GM12878 (cell line): Measurements from ENCODE around the gene ABCC5. TPM values are rescaled to one million over a fixed set of nuclear protein-coding genes. Genes with fewer than 3 reads are reported as not detected.

Source experiments
- ATAC-seq: fragments of 200-7000 bp; cut with Tn5 transposase; 3 replicates; pipeline ENCODE4 v1.9.1; 2020; ENCODE audit warnings: mild to moderate bottlenecking, moderate library complexity
- BruUV-seq: library from RNA; stranded (reverse); fragments of 400-500 nt; replicated peaks from 2 replicates; lab custom pipeline; 2021; lab: Mats Ljungman, UMichigan
- CTCF ChIA-PET: fragments of 300-600 bp; sonication (Branson Sonifier 250); formaldehyde crosslinking; extraction: SDS; loops from one replicate; lab custom pipeline; 2021; ENCODE audit warnings: inconsistent platforms; lab: Yijun Ruan, JAX
- POLR2A ChIA-PET: fragments of 350-600 bp; formaldehyde crosslinking; extraction: SDS; loops from one replicate; lab custom pipeline; 2021; ENCODE audit warnings: inconsistent platforms; lab: Charles Lee
- RAD21 ChIA-PET: fragments of 300-600 bp; sonication (Branson Sonifier 250); formaldehyde crosslinking; loops from one replicate; lab custom pipeline; 2023; ENCODE audit warnings: antibody characterized with exemption; ENCODE audit not compliant: unreplicated experiment; lab: Charles Lee
- SMC1A ChIA-PET: fragments of 300-600 bp; sonication (Branson Sonifier 250); formaldehyde crosslinking; loops from one replicate; lab custom pipeline; 2023; ENCODE audit not compliant: unreplicated experiment, uncharacterized antibody; lab: Charles Lee
- DNase-seq: peaks from one replicate; pipeline ENCODE4 v3.0.0-alpha.2; 2011; ENCODE audit warnings: low read depth, low spot score
- FAIRE-seq: peaks from 3 replicates; lab custom pipeline; 2011; peaks lifted over from hg19 to GRCh38; lab: Jason Lieb, UNC
- H2AFZ ChIP-seq: 2 replicates; pipeline ENCODE4 v1.6.0; 2011; ENCODE audit warnings: low read depth, low read length, control low read depth; ENCODE audit not compliant: control insufficient read depth
- H3K27ac ChIP-seq: 2 replicates; pipeline ENCODE4 v1.5.1; 2011; ENCODE audit warnings: control low read depth; ENCODE audit not compliant: control insufficient read depth, insufficient read depth
- H3K27me3 ChIP-seq, 2 experiments: replicated peaks in 1 of 2; 2 replicates each; pipeline versions ENCODE4 v1.6.0 to v1.6.1; 2011; ENCODE audit warnings: low read length in 1 of 2; ENCODE audit not compliant: control insufficient read depth in 2 of 2, insufficient read depth in 2 of 2
- H3K36me3 ChIP-seq, 2 experiments: 2 replicates each; pipeline ENCODE4 v1.5.1; 2011; ENCODE audit warnings: low read length in 1 of 2; ENCODE audit not compliant: control insufficient read depth in 2 of 2, insufficient read depth in 2 of 2
- H3K4me1 ChIP-seq: 2 replicates; pipeline ENCODE4 v1.6.1; 2011; ENCODE audit warnings: mild to moderate bottlenecking, low read length, moderate library complexity, mixed read lengths; ENCODE audit not compliant: control insufficient read depth, insufficient read depth
- H3K4me2 ChIP-seq: 2 replicates; pipeline ENCODE4 v1.6.0; 2011; ENCODE audit warnings: control low read depth; ENCODE audit not compliant: control insufficient read depth, insufficient read depth
- H3K4me3 ChIP-seq: fragments of 200-600 bp; sonication (generic); 2 replicates; pipeline ENCODE4 v1.5.1; 2016
- H3K79me2 ChIP-seq: 2 replicates; pipeline ENCODE4 v1.6.0; 2011; ENCODE audit warnings: low read length; ENCODE audit not compliant: control insufficient read depth, insufficient read depth
- H3K9ac ChIP-seq: 2 replicates; pipeline ENCODE4 v1.8.0; 2011; ENCODE audit warnings: low read length, control low read depth, mixed read lengths; ENCODE audit not compliant: control insufficient read depth, insufficient read depth
- H3K9me3 ChIP-seq: replicated peaks from 3 replicates; pipeline ENCODE4 v1.5.1; 2011; ENCODE audit warnings: mild to moderate bottlenecking, low read length; ENCODE audit not compliant: control insufficient read depth, insufficient read depth
- H4K20me1 ChIP-seq: 2 replicates; pipeline ENCODE4 v1.6.0; 2011; ENCODE audit not compliant: control insufficient read depth, insufficient read depth
- BCL11A ChIP-seq: IDR thresholded peaks from 2 replicates; pipeline ENCODE4 v1.6.1; 2011; ENCODE audit warnings: low read depth, low read length
- CEBPB ChIP-seq, 2 experiments: fragments of 150-350 bp in 1 of 2; IDR thresholded peaks; 2 replicates each; pipeline ENCODE4 v1.6.1; 2012 to 2014; ENCODE audit warnings: low read depth in 2 of 2, low read length in 2 of 2, borderline replicate concordance in 1 of 2, inconsistent platforms in 1 of 2
- CHD4 ChIP-seq: fragments of 200-600 bp; sonication (generic); IDR thresholded peaks from 2 replicates; pipeline ENCODE4 v1.6.1; 2016; ENCODE audit warnings: mild to moderate bottlenecking
- HDGF ChIP-seq: fragments of 450-650 bp; IDR thresholded peaks from 2 replicates; pipeline ENCODE4 v1.6.1; 2016; ENCODE audit warnings: antibody characterized with exemption
- IKZF2 ChIP-seq, 2 experiments: fragments of 450-650 bp; IDR thresholded peaks; 2 replicates each; pipeline ENCODE4 v1.6.1; 2017; ENCODE audit warnings: mild to moderate bottlenecking in 2 of 2, moderate library complexity in 2 of 2
- SIX5 ChIP-seq: IDR thresholded peaks from 2 replicates; pipeline ENCODE4 v1.6.1; 2011; ENCODE audit warnings: mild to moderate bottlenecking, low read depth, low read length, moderate library complexity; ENCODE audit not compliant: severe bottlenecking
- SRF ChIP-seq, 2 experiments: IDR thresholded peaks; 2 replicates each; pipeline ENCODE4 v1.6.1; 2011; ENCODE audit warnings: low read depth in 2 of 2, low read length in 2 of 2, mild to moderate bottlenecking in 1 of 2, moderate library complexity in 1 of 2
- WGBS: methylation state at CpG from one replicate; pipeline ENCODE4 v1.1.6; 2016; ENCODE audit warnings: low lambda C conversion rate; ENCODE audit not compliant: insufficient replicate concordance, insufficient coverage; ENCODE audit errors: missing lambda C conversion rate; 5-methylcytosine and 5-hydroxymethylcytosine counted together
- in situ Hi-C: fragments of 300-500 bp; cut with MboI; formaldehyde crosslinking; loops from 9 replicates; pipeline ENCODE4 v1.14.3; 2018; ENCODE audit warnings: mixed read lengths
- intact Hi-C: fragments of 100-400 bp; cut with micrococcal nuclease; formaldehyde crosslinking; loops from one replicate; pipeline ENCODE4 v1.14.2; 2022; ENCODE audit not compliant: unreplicated experiment
- polyA plus RNA-seq, 11 experiments: library from polyadenylated mRNA; depleted of rRNA in 4 of 11; unstranded in 6 of 11; stranded (reverse) in 5 of 11; fragments of >200 nt; fragmentation: Nextera tagmentation in 4 of 11; fragmentation: Illumina TruSeq in 1 of 11; extraction: Ambion mirVana in 4 of 11; extraction: Trizol in 1 of 11; gene quantifications; 1 replicate in 1 of 11; 2 replicates in 10 of 11; pipeline versions ENCODE4 v1.2.1 to v1.2.3, GENCODE V29; 2011 to 2016; ENCODE audit warnings: inconsistent platforms in 2 of 11, missing spikeins in 2 of 11, low read depth in 1 of 11
- total RNA-seq, 4 experiments: library from RNA; depleted of rRNA in 3 of 4; stranded (reverse); fragments of >200 nt in 3 of 4; fragmentation: Illumina TruSeq in 1 of 4; extraction: Trizol in 1 of 4; gene quantifications; 2 replicates each; pipeline versions ENCODE4 v1.2.1 to v1.2.3, GENCODE V29; 2013 to 2021
- TF ChIP-seq, protein P1 (sequence below): fragments of 450-650 bp; IDR thresholded peaks from 2 replicates; pipeline ENCODE4 v1.6.1; 2017; ENCODE audit warnings: mild to moderate bottlenecking, moderate library complexity
- TF ChIP-seq, protein P2 (sequence below): fragments of 450-650 bp; IDR thresholded peaks from 2 replicates; pipeline ENCODE4 v1.6.1; 2016; ENCODE audit warnings: mild to moderate bottlenecking

Gene ABCC5
- total and polyA plus RNA-seq, 10 of the 15 experiments (the other 5 are each of a cell fraction or from before 2014, with no cell fraction given): 6.0 to 17.8 (median 9.7) TPM

DNA sequence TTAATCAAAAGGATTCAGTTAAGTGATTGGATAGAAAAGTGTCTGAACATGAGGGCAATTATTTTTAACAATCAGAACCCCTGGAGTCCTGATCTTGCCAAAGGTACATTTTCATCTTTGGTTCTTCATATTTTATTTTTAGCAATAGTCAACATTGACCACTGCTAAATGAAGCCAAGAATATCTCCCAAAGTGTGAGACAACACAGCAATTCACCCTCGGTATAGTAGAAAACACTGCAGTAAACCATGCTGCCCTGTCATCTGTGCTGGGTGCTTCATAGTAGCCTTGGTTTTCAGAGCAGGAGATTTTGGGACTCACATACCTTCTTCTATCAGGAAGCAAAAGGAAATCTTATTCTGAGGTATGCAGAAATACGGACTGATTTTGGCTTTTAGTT is 85.8 kb downstream of the ABCC5 start:
- CTCF ChIA-PET: interaction anchor here (2.2 kb wide), 1 partner anchor 36 kb away, joined by 7 read pairs; no protein-coding TSS in a partner anchor
- no peak overlapping the region for H3K4me3 ChIP-seq
- BruUV-seq: no TSS peak
- RAD21 ChIA-PET: no interaction called here
- no peak for FAIRE-seq
- no peaks in the 10 kb centered on the region for H3K4me1 ChIP-seq
- H4K20me1 ChIP-seq: no peaks in the 10 kb centered on the region
- 90% methylated on average over 2 of the region's 2 CpGs for WGBS
- TF ChIP-seq, protein P1, sequence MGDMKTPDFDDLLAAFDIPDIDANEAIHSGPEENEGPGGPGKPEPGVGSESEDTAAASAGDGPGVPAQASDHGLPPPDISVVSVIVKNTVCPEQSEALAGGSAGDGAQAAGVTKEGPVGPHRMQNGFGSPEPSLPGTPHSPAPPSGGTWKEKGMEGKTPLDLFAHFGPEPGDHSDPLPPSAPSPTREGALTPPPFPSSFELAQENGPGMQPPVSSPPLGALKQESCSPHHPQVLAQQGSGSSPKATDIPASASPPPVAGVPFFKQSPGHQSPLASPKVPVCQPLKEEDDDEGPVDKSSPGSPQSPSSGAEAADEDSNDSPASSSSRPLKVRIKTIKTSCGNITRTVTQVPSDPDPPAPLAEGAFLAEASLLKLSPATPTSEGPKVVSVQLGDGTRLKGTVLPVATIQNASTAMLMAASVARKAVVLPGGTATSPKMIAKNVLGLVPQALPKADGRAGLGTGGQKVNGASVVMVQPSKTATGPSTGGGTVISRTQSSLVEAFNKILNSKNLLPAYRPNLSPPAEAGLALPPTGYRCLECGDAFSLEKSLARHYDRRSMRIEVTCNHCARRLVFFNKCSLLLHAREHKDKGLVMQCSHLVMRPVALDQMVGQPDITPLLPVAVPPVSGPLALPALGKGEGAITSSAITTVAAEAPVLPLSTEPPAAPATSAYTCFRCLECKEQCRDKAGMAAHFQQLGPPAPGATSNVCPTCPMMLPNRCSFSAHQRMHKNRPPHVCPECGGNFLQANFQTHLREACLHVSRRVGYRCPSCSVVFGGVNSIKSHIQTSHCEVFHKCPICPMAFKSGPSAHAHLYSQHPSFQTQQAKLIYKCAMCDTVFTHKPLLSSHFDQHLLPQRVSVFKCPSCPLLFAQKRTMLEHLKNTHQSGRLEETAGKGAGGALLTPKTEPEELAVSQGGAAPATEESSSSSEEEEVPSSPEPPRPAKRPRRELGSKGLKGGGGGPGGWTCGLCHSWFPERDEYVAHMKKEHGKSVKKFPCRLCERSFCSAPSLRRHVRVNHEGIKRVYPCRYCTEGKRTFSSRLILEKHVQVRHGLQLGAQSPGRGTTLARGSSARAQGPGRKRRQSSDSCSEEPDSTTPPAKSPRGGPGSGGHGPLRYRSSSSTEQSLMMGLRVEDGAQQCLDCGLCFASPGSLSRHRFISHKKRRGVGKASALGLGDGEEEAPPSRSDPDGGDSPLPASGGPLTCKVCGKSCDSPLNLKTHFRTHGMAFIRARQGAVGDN: no peak
- TF ChIP-seq, protein P2, sequence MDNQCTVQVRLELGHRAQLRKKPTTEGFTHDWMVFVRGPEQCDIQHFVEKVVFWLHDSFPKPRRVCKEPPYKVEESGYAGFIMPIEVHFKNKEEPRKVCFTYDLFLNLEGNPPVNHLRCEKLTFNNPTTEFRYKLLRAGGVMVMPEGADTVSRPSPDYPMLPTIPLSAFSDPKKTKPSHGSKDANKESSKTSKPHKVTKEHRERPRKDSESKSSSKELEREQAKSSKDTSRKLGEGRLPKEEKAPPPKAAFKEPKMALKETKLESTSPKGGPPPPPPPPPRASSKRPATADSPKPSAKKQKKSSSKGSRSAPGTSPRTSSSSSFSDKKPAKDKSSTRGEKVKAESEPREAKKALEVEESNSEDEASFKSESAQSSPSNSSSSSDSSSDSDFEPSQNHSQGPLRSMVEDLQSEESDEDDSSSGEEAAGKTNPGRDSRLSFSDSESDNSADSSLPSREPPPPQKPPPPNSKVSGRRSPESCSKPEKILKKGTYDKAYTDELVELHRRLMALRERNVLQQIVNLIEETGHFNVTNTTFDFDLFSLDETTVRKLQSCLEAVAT: no peak
- TF ChIP-seq SIX5: no peak
- no peak for TF ChIP-seq HDGF
- TF ChIP-seq SRF (IDR thresholded peaks at IDR 0.05; ENCODE audit: low read depth in 2 of 2, low read length in 2 of 2): no peak
- no peak for TF ChIP-seq CHD4
- TF ChIP-seq BCL11A: no peak
- TF ChIP-seq IKZF2 (IDR thresholded peaks at IDR 0.05): no peak
- no peak for TF ChIP-seq CEBPB (IDR thresholded peaks at IDR 0.05; ENCODE audit: borderline replicate concordance in 1 of 2, low read depth in 2 of 2, low read length in 2 of 2)
- TF ChIP-seq, all 136 proteins: peak for 0
- Histone ChIP-seq H3K27me3 (no peaks in the 10 kb centered on the region), H3K9me3 (no peaks in the 10 kb centered on the region), H3K79me2 (no peaks in the 10 kb centered on the region), H3K36me3 (no peaks in the 10 kb centered on the region), H3K9ac (no peak overlapping the region), H2AFZ (no peak overlapping the region), H3K4me2 (no peak overlapping the region), H3K27ac (no peak overlapping the region)
- DNase-seq: no peak
- intact Hi-C loops (no loop called here), in situ Hi-C loops (no loop called here)
- ChIA-PET POLR2A (no interaction called here), SMC1A (no interaction called here)
- no peak for ATAC-seq
